SKM-1 treated with dmso at 0.1 percent for 144 hours (cell line): Measurements from ENCODE around the gene SYCP1.
"Not testable (repeated sequence)": the region's sequence is repeated elsewhere in the genome, so short reads cannot be mapped to it uniquely, and the experiment has no call there.

Experiments
- DNase-seq: peaks from one replicate; lab custom pipeline; 2025; ENCODE audit not compliant: unreplicated experiment; lab: John Stamatoyannopoulos, UW

Gene SYCP1

DNA sequence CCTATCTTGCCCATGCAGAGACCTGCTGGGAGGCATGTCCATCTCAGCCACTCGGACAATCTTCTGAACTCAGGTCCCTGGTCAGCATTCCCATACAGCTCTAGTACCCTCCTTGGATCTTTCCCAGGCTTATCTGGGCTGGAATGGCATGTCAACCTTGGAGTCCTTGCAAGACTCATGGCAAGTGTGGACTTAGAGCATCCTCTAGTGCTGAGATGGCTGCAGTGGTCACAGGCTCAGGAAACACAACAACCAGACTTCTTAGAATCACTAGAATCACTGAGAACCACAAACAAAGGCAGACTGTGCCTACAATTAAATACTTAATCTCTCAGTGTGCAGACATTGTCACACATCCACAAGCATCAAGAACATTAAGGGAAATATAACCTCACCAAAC lies 101.9 kb downstream of the SYCP1 start:
- no peak for DNase-seq

DNA sequence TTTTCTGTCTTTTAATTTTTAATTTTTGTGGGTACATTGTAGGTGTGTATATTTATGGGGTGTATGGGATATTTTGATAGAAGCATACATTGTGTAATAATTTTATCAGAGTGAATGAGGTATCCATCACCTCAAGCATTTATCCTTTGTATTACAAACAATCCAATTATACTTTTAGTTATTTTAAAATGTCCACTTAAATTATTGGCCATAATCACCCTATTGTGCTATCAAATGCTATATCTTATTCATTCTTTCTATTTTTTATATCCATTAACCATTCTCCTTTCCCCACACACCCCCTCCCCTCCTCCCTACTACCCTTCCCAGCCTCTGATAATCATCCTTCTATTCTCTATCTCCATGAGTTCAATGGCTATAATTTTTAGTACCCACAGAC lies 104.8 kb downstream of the SYCP1 start:
- DNase-seq: no peak

DNA sequence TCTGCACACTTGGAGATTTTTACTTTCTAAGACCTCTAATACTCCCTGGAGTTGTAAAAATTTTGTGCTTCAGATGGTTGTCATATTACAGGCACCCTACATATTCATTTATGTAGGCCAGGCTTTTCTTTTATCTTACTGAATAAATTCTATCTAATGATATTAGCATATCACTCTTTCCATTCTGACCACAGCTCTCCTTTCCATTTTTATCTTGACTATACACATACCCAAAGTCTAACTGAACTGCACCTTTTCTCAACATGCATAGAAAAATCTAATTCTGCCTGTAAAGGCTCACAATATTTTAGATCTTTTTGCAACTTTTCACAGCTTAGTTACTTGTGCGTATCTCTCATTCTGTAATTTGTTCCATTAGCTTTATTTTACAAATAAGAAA lies 122.2 kb downstream of the SYCP1 start:
- no peak for DNase-seq

GRCh38 chr1:114979278-114979891 lies 124.7 kb downstream of the SYCP1 start:
- DNase-seq: peak; percentile 26

- DNase-seq: no peak
Measured at GRCh38 chr1:114982251-114982650, 127.6 kb downstream of the SYCP1 start.

- no peak for DNase-seq
Measured at GRCh38 chr1:114986286-114986685, 131.6 kb downstream of the SYCP1 start.

- DNase-seq: no peak
Measured at GRCh38 chr1:114988095-114988494, 133.4 kb downstream of the SYCP1 start.

DNA sequence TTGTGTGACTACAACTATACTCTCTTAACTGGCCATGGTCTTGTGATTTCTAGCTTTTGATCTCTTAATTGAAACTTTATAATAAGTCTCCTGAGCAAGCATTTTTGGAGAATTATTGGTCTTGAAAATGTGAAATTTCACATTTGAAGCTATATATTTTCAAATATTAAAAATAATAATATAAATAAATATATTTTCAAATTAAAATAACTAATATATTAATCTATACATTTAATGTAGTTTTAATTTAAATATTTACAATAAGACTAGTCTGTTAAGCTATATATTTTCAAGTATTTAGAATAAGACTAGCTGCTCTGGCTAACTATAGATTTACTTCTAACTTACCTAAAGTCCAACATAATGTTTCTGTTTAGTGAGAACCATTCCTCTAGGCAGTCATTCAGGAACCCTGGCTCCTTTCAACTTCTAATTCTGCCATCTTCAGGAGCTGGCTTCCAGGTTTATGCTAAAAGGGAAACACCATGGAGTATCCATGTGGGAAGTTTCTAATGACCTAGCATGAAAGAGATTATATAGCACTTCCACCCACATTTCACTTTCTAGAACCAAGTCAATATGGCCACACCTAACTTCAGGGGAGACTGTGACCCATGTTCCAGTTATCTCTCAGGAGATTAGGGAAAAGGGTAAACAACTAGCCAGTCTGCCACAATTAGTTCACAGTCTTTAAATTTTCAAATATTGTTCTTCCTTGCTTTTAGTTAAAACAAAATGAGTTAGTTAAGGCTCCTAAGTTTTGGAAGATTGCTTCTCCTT lies 143.0 kb downstream of the SYCP1 start:
- DNase-seq: no peak

DNA sequence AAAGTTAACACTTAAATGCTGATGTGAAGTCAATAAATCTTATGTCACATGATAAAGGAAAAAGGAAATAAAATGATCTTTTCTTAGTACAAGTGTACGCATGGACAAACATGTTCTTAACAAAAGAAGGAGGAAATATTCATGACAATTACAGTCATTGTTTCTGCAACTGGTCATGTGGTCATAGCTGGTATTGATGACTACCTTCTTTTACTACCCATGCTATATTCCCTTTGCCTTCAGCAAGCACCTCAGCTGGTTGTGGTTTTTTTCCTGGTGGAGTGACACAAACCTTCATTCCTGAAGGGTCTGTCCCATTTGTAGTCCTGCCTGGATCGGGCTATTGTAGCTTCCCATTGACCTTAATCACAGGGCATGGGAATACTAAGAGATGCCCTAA lies 151.5 kb downstream of the SYCP1 start:
- no peak for DNase-seq

GRCh38 chr1:115012006-115012405 lies 157.3 kb downstream of the SYCP1 start:
- DNase-seq: peak; percentile 21

GRCh38 chr1:115012434-115012833 lies 157.8 kb downstream of the SYCP1 start:
- no peak for DNase-seq

DNA sequence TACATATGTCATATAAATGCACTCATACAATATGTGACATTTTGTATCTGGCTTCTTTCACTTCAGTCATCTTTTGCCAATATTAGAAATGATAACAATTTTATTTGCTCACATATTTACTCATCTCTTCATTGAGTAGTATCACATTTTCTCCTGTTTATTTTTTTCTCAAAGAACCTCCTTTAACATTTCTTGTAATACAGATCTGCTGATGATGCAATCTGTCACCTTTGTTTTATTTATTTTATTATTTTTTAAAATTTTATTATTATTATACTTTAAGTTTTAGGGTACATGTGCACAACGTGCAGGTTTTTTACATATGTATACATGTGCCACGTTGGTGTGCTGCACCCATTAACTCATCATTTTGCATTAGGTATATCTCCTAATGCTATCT lies 159.1 kb downstream of the SYCP1 start:
- DNase-seq: no peak

- not testable (repeated sequence) for DNase-seq
Measured at GRCh38 chr1:115019549-115019948, 164.9 kb downstream of the SYCP1 start.

- DNase-seq: no peak
Measured at GRCh38 chr1:115021145-115021544, 166.5 kb downstream of the SYCP1 start.

DNA sequence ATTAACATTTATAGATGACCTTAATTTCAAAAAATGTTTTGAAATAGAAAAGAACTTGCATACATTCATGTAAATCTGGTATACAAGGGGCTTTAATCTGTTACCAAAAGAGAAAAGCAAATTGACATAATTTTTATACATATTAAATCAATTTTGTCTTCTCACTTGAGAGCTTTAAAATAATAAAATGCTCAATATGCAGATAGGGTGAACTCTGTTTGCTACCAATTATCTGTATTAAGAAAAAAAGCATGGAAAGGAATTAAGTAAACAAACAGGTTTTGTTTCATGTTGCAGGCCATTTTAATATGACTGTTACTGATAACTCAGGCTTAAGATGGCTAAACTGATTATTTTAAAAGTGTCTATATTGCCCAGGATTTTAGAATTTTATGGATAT lies 168.9 kb downstream of the SYCP1 start:
- DNase-seq: no peak

DNA sequence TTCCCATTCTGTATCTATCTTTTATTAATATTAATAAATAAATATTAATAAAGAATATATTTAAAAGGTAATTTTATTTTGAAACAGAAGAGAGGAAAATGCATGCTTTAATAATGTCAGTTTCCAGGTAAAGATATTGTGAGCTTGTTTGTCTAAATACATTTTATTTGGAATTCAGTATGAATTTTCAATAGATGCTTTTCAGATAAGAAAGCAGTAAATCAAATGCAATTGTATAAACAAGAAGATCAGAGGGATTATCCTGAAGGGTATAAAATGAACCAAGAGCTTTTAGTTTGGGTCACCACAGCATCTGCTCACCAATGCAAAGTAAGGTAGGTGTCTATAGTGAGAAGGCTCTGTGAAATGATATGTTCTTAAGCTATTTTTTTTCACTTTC lies 174.9 kb downstream of the SYCP1 start, which contains the start of gene TSHB:
TSS of gene TSHB (plus strand) at position 301 of the 400 bp plus-strand sequence. CDS start 3,537 bp downstream, outside the sequence.
- DNase-seq: no peak

DNA sequence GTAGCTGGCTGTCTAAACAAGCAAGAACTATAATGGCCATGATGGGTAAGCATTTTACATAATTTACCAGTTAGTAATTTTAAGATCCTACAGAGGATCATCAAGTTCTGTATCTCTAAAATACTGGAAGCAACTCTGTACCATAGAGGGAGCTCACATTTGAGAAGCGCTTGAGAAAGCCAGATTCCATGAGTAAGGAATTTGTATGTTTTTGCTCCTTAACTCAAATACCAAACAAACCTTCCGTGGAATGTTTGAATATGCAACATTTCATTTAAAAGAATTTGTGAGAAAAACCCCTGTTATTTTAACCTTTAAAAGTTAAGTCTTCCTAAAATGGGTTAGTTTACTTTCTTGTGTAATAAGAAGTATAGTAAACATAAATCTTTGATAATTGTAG lies 176.9 kb downstream of the SYCP1 start:
- no peak for DNase-seq

GRCh38 chr1:115035652-115036051 lies 181.0 kb downstream of the SYCP1 start:
- no peak for DNase-seq

DNA sequence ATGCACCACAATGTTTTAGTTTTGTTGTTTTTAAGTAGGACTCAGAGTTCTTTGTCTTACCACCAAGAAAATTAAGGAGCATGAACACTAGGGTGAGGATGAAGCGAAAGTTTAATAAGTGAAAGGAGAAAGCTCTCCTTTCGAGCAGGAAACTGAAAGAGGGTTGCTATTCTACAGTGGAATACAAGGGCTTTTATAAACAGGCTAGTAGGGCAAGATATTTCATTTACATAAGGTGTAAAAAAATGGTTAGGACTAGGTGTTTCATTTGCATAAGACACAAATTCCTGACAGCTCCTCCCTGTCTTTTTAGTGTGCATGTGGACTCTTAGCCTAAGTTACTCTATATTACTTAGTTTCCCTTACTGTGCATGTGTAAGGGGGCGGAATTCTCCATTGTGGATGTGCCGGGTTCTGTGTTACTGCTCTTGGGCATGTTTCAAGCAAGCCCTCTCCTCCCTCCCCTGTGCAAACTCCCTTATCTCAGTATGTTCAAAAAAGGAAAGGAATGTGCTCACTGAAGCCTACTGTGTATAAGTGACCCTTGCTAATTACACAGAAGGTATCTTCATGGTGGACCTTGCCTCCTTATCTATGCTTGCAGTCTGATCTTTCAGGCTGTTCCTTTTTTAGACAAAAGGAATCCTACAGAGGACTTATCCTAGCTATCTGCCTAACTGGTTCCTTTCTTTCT lies 182.3 kb downstream of the SYCP1 start:
- no peak for DNase-seq

DNA sequence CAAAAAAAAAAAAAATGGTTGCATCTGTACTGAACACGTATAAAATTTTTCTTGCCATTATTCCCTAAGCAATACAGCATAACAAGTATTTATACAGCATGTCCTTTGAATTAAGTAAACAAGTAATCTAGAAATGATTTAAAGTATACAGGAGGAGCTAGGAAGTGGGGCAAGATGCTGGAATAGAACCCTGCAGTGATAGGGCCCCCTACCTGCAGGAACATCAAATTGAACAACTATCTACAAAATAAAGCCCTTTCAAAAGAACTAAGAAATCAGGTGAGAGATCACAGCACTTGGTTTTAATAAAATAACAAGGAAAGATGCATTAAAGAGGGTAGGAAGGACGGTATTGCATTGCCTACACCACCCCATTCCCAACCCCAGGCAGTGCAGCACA lies 185.8 kb downstream of the SYCP1 start:
- no peak for DNase-seq

GRCh38 chr1:115041654-115042053 lies 187.0 kb downstream of the SYCP1 start:
- no peak for DNase-seq
